Measurements from ENCODE around the gene HTT. TPM values are rescaled to one million over a fixed set of nuclear protein-coding genes. Genes with fewer than 3 reads are reported as not detected.

HTT gene
- total RNA-seq, 4 donors from 2014 or later, result 37.6 to 78.7 (median 56.3) TPM

GRCh38 chr4:3121596-3121995, 47.1 kb downstream of the HTT start:
- ATAC-seq (ENCODE audit: low FRiP score) (no peak), DNase-seq (ENCODE audit: low spot score) (no peak)
- TF ChIP-seq CTCF (IDR thresholded peaks at IDR 0.05), result no peak

GRCh38 chr4:3122081-3122563, 47.6 kb downstream of the HTT start:
- DNase-seq (ENCODE audit: low spot score) (no peak), ATAC-seq (ENCODE audit: low FRiP score) (no peak)
- no peak for TF ChIP-seq CTCF (IDR thresholded peaks at IDR 0.05)

- no peak for DNase-seq (ENCODE audit: low spot score)
- no peak for TF ChIP-seq CTCF (IDR thresholded peaks at IDR 0.05)
- no peak for ATAC-seq (ENCODE audit: low FRiP score)
Observed at GRCh38 chr4:3123181-3123671, 48.7 kb downstream of the HTT start.

DNA sequence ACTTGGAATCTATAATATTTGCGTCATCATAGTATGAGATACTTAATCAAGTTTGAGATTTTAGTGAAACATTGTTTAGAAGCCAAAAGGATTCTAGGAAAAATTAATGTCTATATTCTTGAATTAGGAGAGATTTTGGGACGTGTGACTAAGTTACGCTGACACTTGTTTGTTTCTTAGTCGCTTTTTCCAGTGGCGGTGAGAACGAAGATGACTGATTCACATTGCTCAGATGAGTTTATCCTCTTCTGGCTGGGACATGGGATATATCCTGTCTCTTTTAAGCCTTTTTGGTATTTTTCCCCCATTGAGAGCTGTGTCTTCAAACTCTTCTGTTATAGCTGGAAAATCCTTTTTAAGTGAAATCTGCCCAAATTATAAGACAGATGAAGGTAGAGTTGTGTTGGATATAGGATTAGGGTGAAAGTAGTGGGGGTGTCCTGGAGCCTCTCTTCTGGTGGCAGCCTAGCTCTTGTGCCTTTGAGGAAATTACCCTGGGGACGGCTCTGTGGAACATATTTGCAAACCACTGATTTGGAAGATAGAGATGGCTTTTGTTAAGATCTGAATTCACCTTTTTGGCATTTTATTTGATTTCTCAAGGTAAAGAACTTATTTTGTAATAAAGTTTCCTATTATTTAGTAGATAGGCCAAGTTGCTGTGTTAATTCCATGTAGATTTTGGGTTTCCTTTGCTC, 49.7 kb downstream of the HTT start:
- DNase-seq (ENCODE audit: low spot score) (no peak), ATAC-seq (ENCODE audit: low FRiP score) (no peak)
- TF ChIP-seq CTCF (IDR thresholded peaks at IDR 0.05), result no peak

- no peak for DNase-seq (ENCODE audit: low spot score)
- no peak for TF ChIP-seq CTCF (IDR thresholded peaks at IDR 0.05)
- ATAC-seq (ENCODE audit: low FRiP score), result no peak
Observed at GRCh38 chr4:3127112-3127511, 52.6 kb downstream of the HTT start.

DNA sequence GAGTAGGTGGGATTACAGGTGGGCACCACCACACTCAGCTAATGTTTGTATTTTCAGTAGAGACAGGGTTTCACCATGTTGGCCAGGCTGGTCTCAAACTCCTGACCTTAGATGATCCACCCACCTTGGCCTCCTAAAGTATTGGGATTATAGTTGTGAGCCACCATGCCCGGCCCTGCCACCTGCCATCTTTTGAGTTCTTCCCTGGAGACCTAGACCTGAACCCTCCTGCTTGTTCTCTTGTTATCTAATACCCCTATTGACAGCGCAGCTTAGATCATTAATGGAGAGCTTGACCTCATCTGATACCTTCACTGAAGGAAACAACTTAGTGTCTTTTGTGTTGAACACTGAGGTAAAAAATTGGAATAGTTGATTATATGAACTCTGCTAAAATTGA, 53.6 kb downstream of the HTT start:
- no peak for TF ChIP-seq CTCF (IDR thresholded peaks at IDR 0.05)
- ATAC-seq (ENCODE audit: low FRiP score), result no peak

GRCh38 chr4:3128976-3129375, 54.5 kb downstream of the HTT start:
- no peak for TF ChIP-seq CTCF (IDR thresholded peaks at IDR 0.05)
- DNase-seq (ENCODE audit: low spot score) (no peak), ATAC-seq (ENCODE audit: low FRiP score) (no peak)

More for the DNA sequence above, 53.6 kb downstream of the HTT start:
- DNase-seq (ENCODE audit: low spot score), result no peak

Measured in omental fat pad (tissue), 4 donors.